ENCODE measurements around the gene TAB2. TPM values are rescaled to one million over a fixed set of nuclear protein-coding genes. Genes with fewer than 3 reads are reported as not detected.
A peak's percentile ranks its signal among the peaks of the same experiment; 100 is the strongest.
"Not testable (repeated sequence)": the region's sequence is repeated elsewhere in the genome, so short reads cannot be mapped to it uniquely, and the experiment has no call there.

TAB2 gene
- total RNA-seq, 1 donor from 2014 or later = 65.8 TPM

DNA sequence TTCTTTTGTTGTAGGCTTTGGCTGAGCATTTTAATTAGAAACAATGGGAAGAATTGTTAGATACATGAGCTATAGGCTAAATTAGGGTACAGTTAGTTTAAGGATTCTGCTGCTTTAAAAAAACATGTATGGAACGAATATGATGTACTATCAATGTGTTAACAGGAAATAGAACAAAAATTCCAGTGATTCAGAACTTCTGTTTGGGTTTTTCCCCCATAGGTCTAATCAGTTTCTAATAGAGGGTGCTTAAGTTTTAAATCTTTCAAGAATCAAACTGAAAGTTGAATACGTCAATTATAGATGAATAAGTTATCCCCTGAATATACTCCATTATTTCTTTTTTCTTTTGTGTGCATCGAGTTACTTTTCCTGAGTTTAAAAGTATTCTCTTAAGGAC, 1.9 kb downstream of the TAB2 start:
- H3K27me3 ChIP-seq = no peaks in the 10 kb centered on the region
- no peaks in the 10 kb centered on the region for H3K36me3 ChIP-seq
- peak overlapping the region; percentile 97 for H3K4me3 ChIP-seq
- intact Hi-C loops (cut with DNase I) = no loop called here
- DNase-seq = no peak
- TF ChIP-seq, protein P1, sequence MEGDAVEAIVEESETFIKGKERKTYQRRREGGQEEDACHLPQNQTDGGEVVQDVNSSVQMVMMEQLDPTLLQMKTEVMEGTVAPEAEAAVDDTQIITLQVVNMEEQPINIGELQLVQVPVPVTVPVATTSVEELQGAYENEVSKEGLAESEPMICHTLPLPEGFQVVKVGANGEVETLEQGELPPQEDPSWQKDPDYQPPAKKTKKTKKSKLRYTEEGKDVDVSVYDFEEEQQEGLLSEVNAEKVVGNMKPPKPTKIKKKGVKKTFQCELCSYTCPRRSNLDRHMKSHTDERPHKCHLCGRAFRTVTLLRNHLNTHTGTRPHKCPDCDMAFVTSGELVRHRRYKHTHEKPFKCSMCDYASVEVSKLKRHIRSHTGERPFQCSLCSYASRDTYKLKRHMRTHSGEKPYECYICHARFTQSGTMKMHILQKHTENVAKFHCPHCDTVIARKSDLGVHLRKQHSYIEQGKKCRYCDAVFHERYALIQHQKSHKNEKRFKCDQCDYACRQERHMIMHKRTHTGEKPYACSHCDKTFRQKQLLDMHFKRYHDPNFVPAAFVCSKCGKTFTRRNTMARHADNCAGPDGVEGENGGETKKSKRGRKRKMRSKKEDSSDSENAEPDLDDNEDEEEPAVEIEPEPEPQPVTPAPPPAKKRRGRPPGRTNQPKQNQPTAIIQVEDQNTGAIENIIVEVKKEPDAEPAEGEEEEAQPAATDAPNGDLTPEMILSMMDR (IDR thresholded peaks at IDR 0.05) = no peak
- no peak for ATAC-seq
- peak overlapping the region; percentile 97 for H3K27ac ChIP-seq
- peaks cover 54% of the 10 kb centered on the region for H3K4me1 ChIP-seq
- H3K9me3 ChIP-seq = no peaks in the 10 kb centered on the region

GRCh38 chr6:149320016-149320415, 2.5 kb downstream of the TAB2 start:
- H3K9me3 ChIP-seq; ATAC-seq; H3K36me3 ChIP-seq; H3K27ac ChIP-seq; DNase-seq; intact Hi-C loops (cut with DNase I); H3K27me3 ChIP-seq: not testable (repeated sequence)
- Histone ChIP-seq H3K4me3 (peak overlapping the region; percentile 97), H3K4me1 (peaks cover 60% of the 10 kb centered on the region)

DNA sequence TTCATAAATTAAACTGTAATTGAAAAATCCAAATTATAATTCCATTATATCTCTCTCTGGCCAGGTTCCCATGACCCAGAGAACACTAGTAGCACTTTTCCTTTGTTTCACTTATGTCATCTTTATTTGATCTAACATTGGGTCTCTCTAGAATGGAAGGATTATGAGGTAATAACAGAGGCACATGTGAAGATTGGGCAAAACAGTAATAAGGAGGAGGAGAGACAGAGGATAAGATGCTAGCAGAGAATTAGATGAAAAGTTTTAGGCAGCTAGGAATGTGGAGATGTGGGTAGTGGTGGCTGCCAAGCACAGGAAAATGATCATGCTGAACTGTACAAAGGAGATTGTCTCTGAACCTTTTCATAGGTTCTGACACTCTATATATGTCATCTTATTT, 3.3 kb downstream of the TAB2 start:
- no peak overlapping the region for H3K4me3 ChIP-seq
- ATAC-seq (no peak), DNase-seq (no peak)
- H3K27me3 ChIP-seq = no peaks in the 10 kb centered on the region
- intact Hi-C loops (cut with DNase I) = no loop called here
- H3K4me1 ChIP-seq = peaks cover 66% of the 10 kb centered on the region
- no peaks in the 10 kb centered on the region for H3K9me3 ChIP-seq
- no peak overlapping the region for H3K27ac ChIP-seq
- H3K36me3 ChIP-seq = no peaks in the 10 kb centered on the region
- TF ChIP-seq, protein P1 (IDR thresholded peaks at IDR 0.05) = no peak

GRCh38 chr6:149323353-149323752, 5.8 kb downstream of the TAB2 start:
- TF ChIP-seq, protein P1 (IDR thresholded peaks at IDR 0.05) = no peak
- peaks cover 65% of the 10 kb centered on the region for H3K4me1 ChIP-seq
- no peaks in the 10 kb centered on the region for H3K27me3 ChIP-seq
- no peak for DNase-seq
- H3K27ac ChIP-seq = no peak overlapping the region
- ATAC-seq = no peak
- intact Hi-C loops (cut with DNase I) = no loop called here
- H3K9me3 ChIP-seq = no peaks in the 10 kb centered on the region
- no peak overlapping the region for H3K4me3 ChIP-seq
- H3K36me3 ChIP-seq = no peaks in the 10 kb centered on the region

GRCh38 chr6:149323925-149324324, 6.4 kb downstream of the TAB2 start:
- Histone ChIP-seq H3K27ac (no peak overlapping the region), H3K9me3 (no peaks in the 10 kb centered on the region), H3K4me1 (peaks cover 66% of the 10 kb centered on the region), H3K4me3 (no peak overlapping the region), H3K36me3 (no peaks in the 10 kb centered on the region), H3K27me3 (no peaks in the 10 kb centered on the region)
- ATAC-seq = no peak
- DNase-seq = no peak
- TF ChIP-seq, protein P1 (IDR thresholded peaks at IDR 0.05) = no peak
- intact Hi-C loops (cut with DNase I) = no loop called here

- TF ChIP-seq, protein P1 (IDR thresholded peaks at IDR 0.05) = no peak
- H3K36me3 ChIP-seq = no peaks in the 10 kb centered on the region
- intact Hi-C loops (cut with DNase I) = no loop called here
- H3K4me1 ChIP-seq = peaks cover 64% of the 10 kb centered on the region
- no peaks in the 10 kb centered on the region for H3K27me3 ChIP-seq
- H3K9me3 ChIP-seq = no peaks in the 10 kb centered on the region
- H3K27ac ChIP-seq = no peak overlapping the region
- no peak for DNase-seq
- ATAC-seq = no peak
- H3K4me3 ChIP-seq = no peak overlapping the region
Observed at GRCh38 chr6:149324428-149324827, 6.9 kb downstream of the TAB2 start.

Measured in upper lobe of right lung (tissue), 1 donor.